ENCODE measurements around the gene RALGAPA2.

RALGAPA2 gene

GRCh38 chr20:20528861-20529260 is 183.6 kb downstream of the RALGAPA2 start:
- DNase-seq (ENCODE audit: low read depth) = no peak
- TF ChIP-seq POLR2A (IDR thresholded peaks at IDR 0.05; ENCODE audit: extremely low read depth, insufficient read length) (no peak), MAX (IDR thresholded peaks at IDR 0.05; ENCODE audit: low read depth, low read length) (no peak), CTCF (IDR thresholded peaks at IDR 0.05; ENCODE audit: low read depth, low read length) (no peak), MYC (IDR thresholded peaks at IDR 0.05; ENCODE audit: low read depth, low read length) (no peak)
- no peak overlapping the region for H3K4me3 ChIP-seq (ENCODE audit: low read depth, low read length)

- no peak overlapping the region for H3K4me3 ChIP-seq (ENCODE audit: low read depth, low read length)
- DNase-seq (ENCODE audit: low read depth) = no peak
- TF ChIP-seq MAX (IDR thresholded peaks at IDR 0.05; ENCODE audit: low read depth, low read length) = no peak
- no peak for TF ChIP-seq POLR2A (IDR thresholded peaks at IDR 0.05; ENCODE audit: extremely low read depth, insufficient read length)
- TF ChIP-seq CTCF (IDR thresholded peaks at IDR 0.05; ENCODE audit: low read depth, low read length) = no peak
- no peak for TF ChIP-seq MYC (IDR thresholded peaks at IDR 0.05; ENCODE audit: low read depth, low read length)
Measured at GRCh38 chr20:20527661-20528060, 184.8 kb downstream of the RALGAPA2 start.

GRCh38 chr20:20525756-20526155 is 186.7 kb downstream of the RALGAPA2 start:
- DNase-seq (ENCODE audit: low read depth) = no peak
- TF ChIP-seq MYC (IDR thresholded peaks at IDR 0.05; ENCODE audit: low read depth, low read length) (no peak), POLR2A (IDR thresholded peaks at IDR 0.05; ENCODE audit: extremely low read depth, insufficient read length) (no peak), CTCF (IDR thresholded peaks at IDR 0.05; ENCODE audit: low read depth, low read length) (no peak), MAX (IDR thresholded peaks at IDR 0.05; ENCODE audit: low read depth, low read length) (no peak)
- H3K4me3 ChIP-seq (ENCODE audit: low read depth, low read length) = no peak overlapping the region

GRCh38 chr20:20525214-20525613 is 187.2 kb downstream of the RALGAPA2 start:
- TF ChIP-seq MYC (IDR thresholded peaks at IDR 0.05; ENCODE audit: low read depth, low read length) (no peak), CTCF (IDR thresholded peaks at IDR 0.05; ENCODE audit: low read depth, low read length) (no peak), MAX (IDR thresholded peaks at IDR 0.05; ENCODE audit: low read depth, low read length) (no peak)
- H3K4me3 ChIP-seq (ENCODE audit: low read depth, low read length) = no peak overlapping the region
- DNase-seq (ENCODE audit: low read depth) = no peak

- no peak for DNase-seq (ENCODE audit: low read depth)
- no peak for TF ChIP-seq POLR2A (IDR thresholded peaks at IDR 0.05; ENCODE audit: extremely low read depth, insufficient read length)
- no peak for TF ChIP-seq MAX (IDR thresholded peaks at IDR 0.05; ENCODE audit: low read depth, low read length)
- no peak for TF ChIP-seq CTCF (IDR thresholded peaks at IDR 0.05; ENCODE audit: low read depth, low read length)
- TF ChIP-seq MYC (IDR thresholded peaks at IDR 0.05; ENCODE audit: low read depth, low read length) = no peak
- no peak overlapping the region for H3K4me3 ChIP-seq (ENCODE audit: low read depth, low read length)
Measured at GRCh38 chr20:20524756-20525155, 187.7 kb downstream of the RALGAPA2 start.

GRCh38 chr20:20521736-20522135 is 190.7 kb downstream of the RALGAPA2 start:
- DNase-seq (ENCODE audit: low read depth) = no peak
- TF ChIP-seq MAX (IDR thresholded peaks at IDR 0.05; ENCODE audit: low read depth, low read length) = no peak
- TF ChIP-seq CTCF (IDR thresholded peaks at IDR 0.05; ENCODE audit: low read depth, low read length) = no peak
- no peak for TF ChIP-seq MYC (IDR thresholded peaks at IDR 0.05; ENCODE audit: low read depth, low read length)
- TF ChIP-seq POLR2A (IDR thresholded peaks at IDR 0.05; ENCODE audit: extremely low read depth, insufficient read length) = no peak
- no peak overlapping the region for H3K4me3 ChIP-seq (ENCODE audit: low read depth, low read length)
